Mucosa of stomach (tissue), 1 donor: ENCODE data around the gene SCTR.

Experiments used
- H3K27me3 ChIP-seq: one replicate; pipeline ENCODE4 v1.7.0; 2013; ENCODE audit warnings: mild to moderate bottlenecking, low read length; ENCODE audit not compliant: control insufficient read depth, insufficient read depth
- H3K36me3 ChIP-seq: one replicate; pipeline ENCODE4 v1.7.0; 2013; ENCODE audit warnings: low read length; ENCODE audit not compliant: control insufficient read depth, insufficient read depth
- H3K4me1 ChIP-seq: one replicate; pipeline ENCODE4 v1.7.0; 2013; ENCODE audit warnings: mild to moderate bottlenecking, low read length; ENCODE audit not compliant: control insufficient read depth, insufficient read depth
- H3K4me3 ChIP-seq: one replicate; pipeline ENCODE4 v1.7.0; 2013; ENCODE audit warnings: low read length
- H3K9ac ChIP-seq: one replicate; pipeline ENCODE4 v1.7.0; 2013; ENCODE audit warnings: mild to moderate bottlenecking, low read length, moderate library complexity
- H3K9me3 ChIP-seq: one replicate; pipeline ENCODE4 v1.7.0; 2013; ENCODE audit warnings: mild to moderate bottlenecking, low read length, moderate library complexity; ENCODE audit not compliant: control insufficient read depth
- donor health status: Pancreatic carcinoma.

SCTR gene

DNA sequence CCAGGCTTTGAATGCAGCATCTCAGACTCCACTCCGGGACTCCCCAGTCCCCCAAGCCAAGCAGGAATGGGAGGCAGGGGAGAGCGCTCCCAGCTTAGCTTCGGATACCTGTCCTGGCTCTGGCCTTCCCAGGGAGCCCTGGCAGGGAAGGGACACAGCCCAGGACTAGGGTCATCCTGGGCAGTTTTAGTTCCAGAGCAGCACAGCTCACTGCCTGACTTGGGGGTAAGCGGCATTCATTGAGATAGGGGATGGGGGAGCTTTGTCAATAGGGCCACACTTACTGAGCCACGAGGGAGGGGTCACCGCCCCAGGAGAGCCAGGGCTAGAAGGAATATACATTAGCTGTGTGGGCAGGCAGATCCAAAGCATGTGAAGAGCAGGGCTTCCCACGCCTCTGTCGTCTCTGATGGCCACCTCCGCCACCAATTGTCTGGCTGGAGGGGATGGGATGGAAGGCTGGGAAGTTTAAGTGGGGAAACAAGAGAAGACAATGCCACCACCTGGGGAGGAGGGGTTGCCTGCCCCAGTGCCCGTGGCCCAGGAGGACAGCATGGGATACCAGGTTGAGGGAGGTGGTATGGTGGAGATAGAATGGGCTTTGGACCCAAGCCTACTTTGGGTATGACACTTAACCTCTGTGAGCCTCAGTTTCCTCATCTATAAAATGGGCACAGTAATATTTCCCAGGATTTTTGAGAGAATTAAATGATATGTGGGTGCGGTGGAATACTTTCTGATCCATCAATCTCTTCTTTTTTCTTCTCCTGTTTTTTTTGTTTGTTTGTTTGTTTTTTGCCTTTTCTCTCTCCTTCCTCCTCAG lies 40.2 kb downstream of the SCTR start:
- Histone ChIP-seq H3K4me3 (no peak overlapping the region), H3K36me3 (no peaks in the 10 kb centered on the region), H3K4me1 (peaks cover 43% of the 10 kb centered on the region), H3K9ac (no peak overlapping the region), H3K27me3 (no peaks in the 10 kb centered on the region), H3K9me3 (no peaks in the 10 kb centered on the region)

DNA sequence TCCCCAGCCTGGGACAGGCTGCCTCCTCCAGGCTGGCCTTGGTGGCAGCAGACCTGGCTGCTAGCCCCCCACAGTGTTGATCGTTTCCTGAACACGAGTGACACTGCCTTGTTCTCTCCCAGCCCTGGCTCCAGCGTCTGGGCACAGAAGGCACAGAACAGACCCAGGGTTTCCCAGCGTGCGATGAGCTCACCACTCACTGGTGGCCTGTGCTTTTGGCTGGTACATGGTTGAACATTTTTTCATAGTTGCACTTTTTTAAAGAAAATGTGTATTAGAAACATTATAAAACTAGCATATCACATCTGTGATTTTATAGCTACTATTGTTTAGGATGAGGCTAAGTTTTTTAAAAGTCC lies 40.9 kb downstream of the SCTR start:
- H3K9me3 ChIP-seq: no peaks in the 10 kb centered on the region
- peaks cover 35% of the 10 kb centered on the region for H3K4me1 ChIP-seq
- H3K36me3 ChIP-seq: no peaks in the 10 kb centered on the region
- no peak overlapping the region for H3K4me3 ChIP-seq
- no peak overlapping the region for H3K9ac ChIP-seq
- H3K27me3 ChIP-seq: no peaks in the 10 kb centered on the region

- no peaks in the 10 kb centered on the region for H3K9me3 ChIP-seq
- H3K9ac ChIP-seq: no peak overlapping the region
- H3K4me3 ChIP-seq: no peak overlapping the region
- H3K36me3 ChIP-seq: no peaks in the 10 kb centered on the region
- peaks cover 29% of the 10 kb centered on the region for H3K4me1 ChIP-seq
- no peaks in the 10 kb centered on the region for H3K27me3 ChIP-seq
Measured at GRCh38 chr2:119482481-119483394, 41.5 kb downstream of the SCTR start.

DNA sequence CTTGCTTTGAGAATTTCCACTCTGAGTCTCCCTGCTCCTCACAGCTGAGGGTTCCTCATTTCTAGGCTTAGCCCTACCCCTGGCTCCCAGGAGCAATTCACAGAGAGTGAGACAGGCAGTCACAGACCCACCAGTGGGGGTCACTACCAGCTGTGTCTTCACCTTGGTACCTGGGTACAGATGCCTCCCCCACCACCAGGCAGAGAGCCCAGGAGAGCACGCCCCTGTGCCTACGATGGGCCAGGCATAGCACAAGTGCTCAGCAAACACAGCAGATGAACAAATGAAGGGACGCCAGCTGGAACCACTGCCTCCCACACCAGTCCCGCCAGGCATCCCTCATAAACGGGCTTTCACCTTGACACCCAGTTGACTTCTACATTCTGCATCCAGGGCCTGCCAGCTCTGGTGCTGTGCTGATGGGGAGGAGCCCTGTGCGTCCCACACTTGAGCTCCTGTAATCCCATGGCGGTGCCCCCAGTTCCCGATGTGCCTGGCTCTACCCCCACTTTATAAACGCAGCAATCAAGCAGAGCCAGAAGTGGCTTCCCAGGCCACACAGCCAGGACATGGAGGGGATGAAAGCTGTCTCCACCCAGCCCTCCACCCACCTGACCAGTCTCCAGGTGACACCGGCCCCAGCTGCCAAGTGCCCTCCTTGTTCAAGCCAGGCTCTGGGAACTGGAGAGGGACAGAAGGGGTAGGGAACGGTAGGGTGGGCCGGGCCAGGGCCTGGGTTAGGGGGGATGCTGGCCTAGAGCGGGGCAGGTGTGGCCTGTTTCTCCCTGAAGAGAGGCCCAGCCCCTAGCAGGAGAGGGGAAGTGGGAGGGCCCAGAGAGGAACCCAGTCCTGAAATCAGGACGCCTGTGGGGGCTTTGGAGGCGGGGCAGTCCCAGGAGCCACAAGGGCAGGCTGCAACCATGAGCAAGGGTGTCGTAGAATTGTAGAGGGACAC lies 42.5 kb downstream of the SCTR start:
- Histone ChIP-seq H3K9ac (no peak overlapping the region), H3K4me3 (no peak overlapping the region), H3K9me3 (no peaks in the 10 kb centered on the region), H3K36me3 (no peaks in the 10 kb centered on the region), H3K27me3 (no peaks in the 10 kb centered on the region), H3K4me1 (peaks cover 19% of the 10 kb centered on the region)

DNA sequence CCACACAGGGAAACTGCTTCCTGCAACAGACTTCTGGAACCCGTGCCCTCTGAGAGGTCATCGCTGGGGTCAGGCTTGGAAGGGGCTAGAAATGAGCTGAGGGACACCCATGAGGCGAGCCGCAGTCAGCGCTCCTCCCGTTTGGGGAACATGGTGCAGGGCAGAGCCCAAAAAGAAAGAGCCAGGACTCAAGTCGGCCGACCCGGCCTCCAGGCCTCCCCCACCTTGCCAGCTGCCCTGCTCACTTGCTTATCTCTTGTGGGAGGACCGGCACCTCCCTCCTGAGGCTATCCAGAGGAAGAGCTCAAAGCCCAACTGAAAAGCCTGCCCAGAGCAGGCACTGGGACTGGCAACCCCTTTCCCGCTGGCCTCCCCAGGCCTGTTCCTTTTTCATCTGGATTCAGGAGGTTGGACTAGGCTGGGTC lies 43.6 kb downstream of the SCTR start:
- no peaks in the 10 kb centered on the region for H3K27me3 ChIP-seq
- peaks cover 24% of the 10 kb centered on the region for H3K4me1 ChIP-seq
- H3K4me3 ChIP-seq: no peak overlapping the region

GRCh38 chr2:119480184-119480583 lies 44.1 kb downstream of the SCTR start:
- Histone ChIP-seq H3K4me3 (no peak overlapping the region), H3K4me1 (peaks cover 24% of the 10 kb centered on the region), H3K27me3 (no peaks in the 10 kb centered on the region), H3K9ac (no peak overlapping the region), H3K9me3 (no peaks in the 10 kb centered on the region), H3K36me3 (no peaks in the 10 kb centered on the region)

More for the DNA sequence above, 43.6 kb downstream of the SCTR start:
- H3K36me3 ChIP-seq: no peaks in the 10 kb centered on the region
- H3K9me3 ChIP-seq: no peaks in the 10 kb centered on the region
- H3K9ac ChIP-seq: no peak overlapping the region

GRCh38 chr2:119478978-119479295 lies 45.3 kb downstream of the SCTR start:
- Histone ChIP-seq H3K36me3 (no peaks in the 10 kb centered on the region), H3K9me3 (no peaks in the 10 kb centered on the region), H3K27me3 (no peaks in the 10 kb centered on the region), H3K9ac (no peak overlapping the region), H3K4me1 (peaks cover 24% of the 10 kb centered on the region), H3K4me3 (no peak overlapping the region)

GRCh38 chr2:119478188-119478977 lies 45.9 kb downstream of the SCTR start:
- Histone ChIP-seq H3K9me3 (no peaks in the 10 kb centered on the region), H3K4me3 (no peak overlapping the region), H3K9ac (no peak overlapping the region), H3K4me1 (peaks cover 24% of the 10 kb centered on the region), H3K27me3 (no peaks in the 10 kb centered on the region), H3K36me3 (no peaks in the 10 kb centered on the region)

DNA sequence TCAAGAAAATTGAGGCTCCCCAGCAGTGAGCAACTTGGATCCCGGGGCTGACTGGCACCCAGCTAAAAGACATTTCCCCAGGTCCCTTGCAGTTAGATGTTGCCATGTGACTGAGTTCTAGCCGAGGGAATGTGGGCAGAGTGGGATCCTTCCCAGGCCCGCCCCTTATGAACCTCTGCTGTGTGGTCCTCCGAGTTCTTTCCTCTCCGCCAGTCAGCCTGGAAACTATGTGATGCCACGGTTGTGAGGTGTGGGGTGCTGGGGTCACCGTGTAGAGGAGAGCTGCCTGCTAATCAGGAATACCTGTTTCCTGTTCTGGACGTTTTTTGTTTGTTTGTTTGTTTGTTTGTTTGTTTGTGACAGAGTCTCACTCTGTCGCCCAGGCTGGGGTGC lies 47.2 kb downstream of the SCTR start:
- Histone ChIP-seq H3K9ac (no peak overlapping the region), H3K9me3 (no peaks in the 10 kb centered on the region), H3K27me3 (no peaks in the 10 kb centered on the region), H3K36me3 (no peaks in the 10 kb centered on the region), H3K4me3 (no peak overlapping the region), H3K4me1 (peaks cover 24% of the 10 kb centered on the region)

DNA sequence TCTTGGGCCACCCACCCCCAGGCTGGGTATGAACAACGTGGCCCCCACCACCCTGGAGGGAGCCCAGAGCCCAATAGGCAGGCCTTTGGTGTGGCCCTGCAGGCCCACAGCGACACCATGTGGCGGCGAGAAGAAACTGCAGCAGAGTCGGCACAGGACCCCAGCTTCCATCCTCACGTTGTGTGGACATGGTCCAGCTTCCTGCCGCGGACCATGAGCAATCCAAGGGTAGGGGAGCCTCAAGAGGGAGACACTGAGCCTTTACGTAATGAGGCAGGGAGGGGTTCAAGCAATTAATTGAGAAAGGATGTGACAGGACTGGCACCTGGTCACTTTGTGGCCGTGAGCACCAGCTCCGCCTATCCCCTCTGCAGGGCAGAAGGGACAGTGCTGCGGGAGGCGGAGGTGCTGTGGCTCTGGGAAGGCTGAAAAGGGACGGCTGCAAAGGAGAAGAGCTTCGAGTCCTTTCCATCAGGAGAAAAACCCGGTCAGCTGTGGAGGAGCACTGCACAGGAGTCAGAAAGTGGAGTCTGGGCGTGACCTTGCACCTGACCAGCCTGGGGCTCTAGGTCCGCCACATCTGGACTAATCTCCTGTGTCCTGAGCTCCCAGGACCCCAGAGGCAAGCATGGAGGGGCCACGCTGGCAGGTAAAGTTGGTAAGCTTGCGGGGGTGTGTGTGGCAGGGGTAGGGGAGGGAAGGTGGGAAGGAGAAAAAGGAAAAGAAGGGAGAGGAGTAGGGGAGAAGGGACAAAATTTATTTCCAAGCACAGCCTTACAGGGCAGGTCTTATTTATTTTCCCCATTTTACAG lies 47.8 kb downstream of the SCTR start:
- Histone ChIP-seq H3K9ac (no peak overlapping the region), H3K36me3 (no peaks in the 10 kb centered on the region), H3K9me3 (no peaks in the 10 kb centered on the region), H3K27me3 (no peaks in the 10 kb centered on the region), H3K4me3 (peak overlapping the region; percentile 53), H3K4me1 (peaks cover 20% of the 10 kb centered on the region)
